ENCODE results near the gene SH3PXD2A. TPM values are rescaled to one million over a fixed set of nuclear protein-coding genes. Genes with fewer than 3 reads are reported as not detected.
A peak's percentile ranks its signal among the peaks of the same experiment; 100 is the strongest.

Gene SH3PXD2A
- total RNA-seq, 1 experiment from 2014 or later: 54.9 TPM

DNA sequence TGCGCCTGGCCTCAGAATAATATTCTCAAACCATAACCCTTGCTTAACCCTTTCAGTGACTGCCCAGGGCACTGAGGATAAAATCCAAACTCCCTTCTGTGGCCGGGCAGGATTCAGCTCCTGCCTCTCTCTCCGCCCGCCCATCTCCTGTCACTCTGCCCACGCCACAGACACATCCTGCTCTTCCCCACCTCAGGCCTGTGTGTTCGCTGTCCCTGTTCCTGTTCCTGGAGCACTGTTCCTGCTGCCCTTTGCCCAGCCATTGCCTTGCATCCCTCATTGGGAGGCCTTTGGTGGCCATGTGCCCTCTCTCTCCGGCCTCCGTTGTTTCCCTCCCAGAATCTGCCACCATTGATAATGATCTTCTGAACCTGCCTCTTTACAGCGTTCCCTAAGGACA lies 108.8 kb downstream of the SH3PXD2A start:
- no peak for TF ChIP-seq EZH2 (IDR thresholded peaks at IDR 0.05; ENCODE audit: borderline replicate concordance, low read depth, low read length, poor library complexity, severe bottlenecking)
- Histone ChIP-seq H3K27me3 (replicated peaks; ENCODE audit: insufficient read depth, low read depth, low read length, poor library complexity) (no peaks in the 10 kb centered on the region), H3K4me1 (ENCODE audit: insufficient read depth, low read length, poor library complexity, severe bottlenecking) (peaks cover under 1% of the 10 kb centered on the region), H3K27ac (ENCODE audit: low read depth, low read length, poor library complexity, severe bottlenecking) (no peak overlapping the region), H3K36me3 (ENCODE audit: insufficient read depth, low read length, poor library complexity, severe bottlenecking) (no peaks in the 10 kb centered on the region), H3K9me3 (ENCODE audit: low read depth, low read length, poor library complexity, severe bottlenecking) (no peaks in the 10 kb centered on the region), H3K4me3 (ENCODE audit: low read depth, low read length, poor library complexity, severe bottlenecking) (no peak overlapping the region)
- ChIA-PET CTCF (no interaction called here), POLR2A (ENCODE audit: low non-redundant PET) (no interaction called here)
- no peak for DNase-seq (ENCODE audit: low spot score)
- no TSS peak for BruUV-seq (replicated peaks)
- intact Hi-C loops (cut with micrococcal nuclease; ENCODE audit: unreplicated experiment): no loop called here

DNA sequence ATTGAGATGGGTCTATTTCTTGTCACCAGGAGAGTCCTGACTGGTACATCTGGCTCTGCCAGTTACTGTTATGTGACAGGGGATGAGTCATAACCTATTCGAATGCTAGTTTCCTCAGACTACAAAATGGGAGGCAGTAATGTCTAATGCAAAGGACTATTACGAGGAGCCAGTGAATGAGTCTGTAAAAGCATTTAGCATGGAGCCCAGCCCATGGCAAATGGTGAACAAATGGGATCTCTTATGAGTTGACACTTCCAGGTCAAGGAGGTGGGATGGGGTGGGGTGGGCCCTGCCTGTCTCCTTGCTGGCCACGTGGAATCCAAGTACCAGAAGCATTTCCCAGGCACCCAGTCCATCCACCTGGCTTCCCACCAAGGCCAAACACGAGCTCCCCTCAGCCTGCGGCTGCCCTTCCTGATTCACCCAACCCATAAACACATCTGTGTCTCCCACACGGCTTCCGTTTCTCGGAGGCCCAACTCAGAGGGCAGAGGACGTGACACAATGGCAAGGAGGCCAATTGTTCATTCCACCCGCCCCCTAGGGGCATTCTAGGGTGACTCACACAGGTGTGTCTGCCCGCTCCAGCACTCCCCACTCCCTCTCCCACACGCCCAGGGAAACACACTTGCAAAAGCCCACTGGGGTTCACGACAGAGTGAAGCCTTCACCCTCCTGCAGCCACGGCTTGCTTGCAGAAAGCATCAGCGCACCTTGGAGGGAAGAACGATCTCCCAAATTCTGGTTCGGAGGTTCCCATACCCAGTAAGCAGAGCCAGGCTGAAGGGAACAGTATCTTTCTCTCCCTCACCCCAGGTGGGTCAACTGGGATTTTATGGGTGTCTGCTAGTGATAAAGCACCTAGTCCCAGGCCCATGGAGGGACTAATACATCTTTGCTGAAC lies 109.8 kb downstream of the SH3PXD2A start:
- peak; percentile 46 for DNase-seq (ENCODE audit: low spot score)
- ChIA-PET CTCF (no interaction called here), POLR2A (ENCODE audit: low non-redundant PET) (no interaction called here)
- no TSS peak for BruUV-seq (replicated peaks)
- H3K4me3 ChIP-seq (ENCODE audit: low read depth, low read length, poor library complexity, severe bottlenecking): no peak overlapping the region
- no peaks in the 10 kb centered on the region for H3K9me3 ChIP-seq (ENCODE audit: low read depth, low read length, poor library complexity, severe bottlenecking)
- no peak overlapping the region for H3K27ac ChIP-seq (ENCODE audit: low read depth, low read length, poor library complexity, severe bottlenecking)
- no peak for TF ChIP-seq EZH2 (IDR thresholded peaks at IDR 0.05; ENCODE audit: borderline replicate concordance, low read depth, low read length, poor library complexity, severe bottlenecking)
- TF ChIP-seq, protein P1, sequence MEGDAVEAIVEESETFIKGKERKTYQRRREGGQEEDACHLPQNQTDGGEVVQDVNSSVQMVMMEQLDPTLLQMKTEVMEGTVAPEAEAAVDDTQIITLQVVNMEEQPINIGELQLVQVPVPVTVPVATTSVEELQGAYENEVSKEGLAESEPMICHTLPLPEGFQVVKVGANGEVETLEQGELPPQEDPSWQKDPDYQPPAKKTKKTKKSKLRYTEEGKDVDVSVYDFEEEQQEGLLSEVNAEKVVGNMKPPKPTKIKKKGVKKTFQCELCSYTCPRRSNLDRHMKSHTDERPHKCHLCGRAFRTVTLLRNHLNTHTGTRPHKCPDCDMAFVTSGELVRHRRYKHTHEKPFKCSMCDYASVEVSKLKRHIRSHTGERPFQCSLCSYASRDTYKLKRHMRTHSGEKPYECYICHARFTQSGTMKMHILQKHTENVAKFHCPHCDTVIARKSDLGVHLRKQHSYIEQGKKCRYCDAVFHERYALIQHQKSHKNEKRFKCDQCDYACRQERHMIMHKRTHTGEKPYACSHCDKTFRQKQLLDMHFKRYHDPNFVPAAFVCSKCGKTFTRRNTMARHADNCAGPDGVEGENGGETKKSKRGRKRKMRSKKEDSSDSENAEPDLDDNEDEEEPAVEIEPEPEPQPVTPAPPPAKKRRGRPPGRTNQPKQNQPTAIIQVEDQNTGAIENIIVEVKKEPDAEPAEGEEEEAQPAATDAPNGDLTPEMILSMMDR (conservative IDR thresholded peaks at IDR 0.05; ENCODE audit: low read depth, low read length): no peak
- intact Hi-C loops (cut with micrococcal nuclease; ENCODE audit: unreplicated experiment): no loop called here
- peaks cover 10% of the 10 kb centered on the region for H3K4me1 ChIP-seq (ENCODE audit: insufficient read depth, low read length, poor library complexity, severe bottlenecking)
- H3K36me3 ChIP-seq (ENCODE audit: insufficient read depth, low read length, poor library complexity, severe bottlenecking): no peaks in the 10 kb centered on the region
- no peaks in the 10 kb centered on the region for H3K27me3 ChIP-seq (replicated peaks; ENCODE audit: insufficient read depth, low read depth, low read length, poor library complexity)

DNA sequence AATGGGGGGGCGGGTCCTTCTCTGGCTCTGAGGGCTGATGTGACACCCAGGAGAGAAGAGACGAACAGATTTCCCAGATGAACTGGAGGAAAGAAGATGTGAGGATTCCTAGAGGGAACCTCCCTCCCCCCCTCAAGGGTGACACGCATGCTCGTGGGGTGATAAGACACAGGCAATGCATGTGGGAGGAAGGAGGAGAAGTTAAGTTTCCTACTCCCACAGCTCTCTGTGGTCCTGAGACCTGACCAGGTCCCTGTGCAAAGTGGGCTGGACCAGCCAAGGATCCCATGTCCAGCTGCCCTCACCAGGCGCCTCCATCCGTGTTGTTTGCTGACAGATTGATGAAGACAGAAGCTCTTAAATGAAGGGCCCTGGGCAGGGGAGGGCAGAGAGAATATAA lies 112.6 kb downstream of the SH3PXD2A start:
- CTCF ChIA-PET: no interaction called here
- no peak for DNase-seq (ENCODE audit: low spot score)
- POLR2A ChIA-PET (ENCODE audit: low non-redundant PET): no interaction called here
- Histone ChIP-seq H3K4me3 (ENCODE audit: low read depth, low read length, poor library complexity, severe bottlenecking) (no peak overlapping the region), H3K36me3 (ENCODE audit: insufficient read depth, low read length, poor library complexity, severe bottlenecking) (no peaks in the 10 kb centered on the region), H3K27ac (ENCODE audit: low read depth, low read length, poor library complexity, severe bottlenecking) (no peak overlapping the region), H3K27me3 (replicated peaks; ENCODE audit: insufficient read depth, low read depth, low read length, poor library complexity) (no peaks in the 10 kb centered on the region), H3K9me3 (ENCODE audit: low read depth, low read length, poor library complexity, severe bottlenecking) (no peaks in the 10 kb centered on the region), H3K4me1 (ENCODE audit: insufficient read depth, low read length, poor library complexity, severe bottlenecking) (peaks cover 13% of the 10 kb centered on the region)
- BruUV-seq (replicated peaks): no TSS peak
- TF ChIP-seq EZH2 (IDR thresholded peaks at IDR 0.05; ENCODE audit: borderline replicate concordance, low read depth, low read length, poor library complexity, severe bottlenecking): no peak
- TF ChIP-seq, protein P1 (conservative IDR thresholded peaks at IDR 0.05; ENCODE audit: low read depth, low read length): no peak
- intact Hi-C loops (cut with micrococcal nuclease; ENCODE audit: unreplicated experiment): no loop called here
